Measurements from ENCODE around the gene ATP6V0C.
"Not testable (repeated sequence)": the region's sequence is repeated elsewhere in the genome, so short reads cannot be mapped to it uniquely, and the experiment has no call there.

The ATP6V0C gene

DNA sequence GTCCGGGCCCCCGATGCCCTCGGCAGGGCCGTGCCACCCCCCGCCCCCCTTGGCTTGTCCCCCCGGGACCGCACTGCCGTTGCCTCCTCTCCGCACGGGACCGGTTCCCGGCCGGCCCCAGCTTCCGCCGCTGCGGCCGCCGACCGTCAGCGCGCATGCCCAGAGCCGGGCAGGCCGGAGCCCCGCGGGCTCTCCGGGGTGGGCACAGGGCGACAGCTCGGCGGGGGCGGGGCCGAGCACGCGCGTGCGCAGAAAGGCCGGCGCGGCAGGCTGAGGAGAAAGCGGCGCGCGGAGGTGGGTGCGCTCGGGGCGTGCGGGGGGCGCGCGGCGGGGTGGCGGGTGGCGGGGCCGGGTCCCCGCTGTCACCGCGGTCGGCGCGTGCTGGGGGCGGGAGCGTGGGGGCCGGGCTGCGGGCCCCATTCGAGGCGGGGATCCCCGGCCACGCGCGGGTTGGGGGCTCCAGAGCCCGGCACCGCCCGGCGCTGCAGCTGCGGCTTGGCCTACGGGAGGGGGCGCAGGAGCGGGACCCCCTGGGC, 38.8 kb upstream of the ATP6V0C start, which contains the start of gene TBC1D24:
TSS of gene TBC1D24 (plus strand) at position 251 of the 536 bp plus-strand sequence. CDS start 21,022 bp downstream, outside the sequence.
- peak; percentile 61 to 80 for DNase-seq (ENCODE audit: low read depth in 2 of 2)

GRCh38 chr16:2475413-2476344, 38.1 kb upstream of the ATP6V0C start:
- peak in 1 of 2 experiments; percentile 24 for DNase-seq (ENCODE audit: low read depth in 2 of 2)

GRCh38 chr16:2476345-2476720, 37.4 kb upstream of the ATP6V0C start:
- no peak for DNase-seq (ENCODE audit: low read depth in 2 of 2)

GRCh38 chr16:2476741-2477140, 37.0 kb upstream of the ATP6V0C start:
- no peak for DNase-seq (ENCODE audit: low read depth in 2 of 2)

DNA sequence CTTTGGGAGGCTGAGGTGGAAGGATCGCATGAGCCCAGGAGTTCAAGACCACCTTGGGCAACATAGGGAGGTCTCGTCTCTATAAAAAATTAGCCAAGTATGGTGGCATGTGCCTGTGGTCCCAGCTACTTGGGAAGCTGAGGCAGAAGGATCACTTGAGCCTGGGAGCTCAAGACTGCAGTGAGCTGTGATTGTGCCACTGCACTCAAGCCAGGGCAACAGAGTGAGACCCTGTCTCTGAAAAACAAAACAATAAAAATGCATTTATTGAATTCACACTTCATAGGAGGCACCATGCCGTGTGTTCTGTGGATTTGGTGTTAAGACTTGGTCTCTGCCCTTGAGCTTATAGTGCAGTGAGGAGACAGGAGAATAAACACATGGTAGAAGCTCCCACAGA, 36.4 kb upstream of the ATP6V0C start:
- DNase-seq (ENCODE audit: low read depth in 2 of 2): no peak

DNA sequence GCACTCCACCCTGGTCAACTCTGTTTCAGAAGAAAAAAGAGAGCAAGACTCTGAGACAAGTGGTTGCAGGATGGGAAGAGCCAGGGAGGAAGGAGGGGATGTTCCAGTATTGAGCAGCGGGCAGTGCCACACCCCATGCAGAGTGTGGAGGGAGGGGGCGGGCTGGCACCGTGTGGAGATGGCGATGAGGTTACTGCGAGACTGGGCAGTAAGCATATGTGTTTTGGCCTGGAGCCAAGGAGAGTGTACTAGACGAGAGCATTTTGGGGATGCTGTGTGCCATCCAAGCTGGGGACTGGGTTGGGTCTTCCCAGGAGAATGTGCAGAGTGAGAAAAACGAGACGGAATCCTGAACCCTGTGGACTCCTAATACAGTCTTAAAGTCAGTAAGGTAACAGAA, 35.5 kb upstream of the ATP6V0C start:
- no peak for DNase-seq (ENCODE audit: low read depth in 2 of 2)

- not testable (repeated sequence) for DNase-seq (ENCODE audit: low read depth in 2 of 2)
Observed at GRCh38 chr16:2479996-2480395, 33.8 kb upstream of the ATP6V0C start.

- no peak for DNase-seq (ENCODE audit: low read depth in 2 of 2)
Observed at GRCh38 chr16:2480948-2481347, 32.8 kb upstream of the ATP6V0C start.

GRCh38 chr16:2481676-2482075, 32.1 kb upstream of the ATP6V0C start:
- no peak for DNase-seq (ENCODE audit: low read depth in 2 of 2)

GRCh38 chr16:2482249-2482648, 31.5 kb upstream of the ATP6V0C start:
- no peak for DNase-seq (ENCODE audit: low read depth in 2 of 2)

- DNase-seq (ENCODE audit: low read depth in 2 of 2): no peak
Observed at GRCh38 chr16:2482708-2483534, 30.8 kb upstream of the ATP6V0C start.

GRCh38 chr16:2483939-2484897, 29.5 kb upstream of the ATP6V0C start:
- DNase-seq (ENCODE audit: low read depth in 2 of 2): no peak

DNA sequence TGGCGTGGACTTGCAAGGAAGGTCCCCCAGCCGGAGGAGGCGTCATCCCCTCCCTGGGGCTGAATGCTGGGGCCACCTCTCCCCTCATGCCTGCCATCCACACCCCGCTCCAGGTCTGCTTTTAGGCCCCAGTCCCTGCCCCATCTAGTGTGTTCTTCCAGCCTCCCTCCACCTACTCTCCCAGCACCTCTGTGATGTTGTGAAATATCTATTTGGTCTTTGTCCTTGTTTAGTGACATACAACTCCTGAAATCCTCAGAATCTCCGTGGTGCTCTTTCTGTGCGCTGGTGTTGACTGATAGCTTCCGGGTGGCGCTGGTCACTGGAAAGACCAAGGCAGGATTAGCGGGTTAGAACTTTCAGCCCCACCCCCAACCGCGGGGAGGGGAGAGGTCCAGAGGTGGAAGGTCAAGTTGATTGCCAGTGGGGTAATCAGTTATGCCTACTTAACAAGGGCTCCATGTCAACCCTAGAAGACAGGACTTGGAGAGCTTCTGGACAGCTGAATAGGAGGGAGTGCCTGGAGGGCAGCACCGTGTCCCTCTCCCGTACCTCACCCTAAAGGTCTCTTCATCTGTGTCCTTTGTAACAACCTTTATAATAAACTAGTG, 28.7 kb upstream of the ATP6V0C start:
- DNase-seq (ENCODE audit: low read depth in 2 of 2): no peak

DNA sequence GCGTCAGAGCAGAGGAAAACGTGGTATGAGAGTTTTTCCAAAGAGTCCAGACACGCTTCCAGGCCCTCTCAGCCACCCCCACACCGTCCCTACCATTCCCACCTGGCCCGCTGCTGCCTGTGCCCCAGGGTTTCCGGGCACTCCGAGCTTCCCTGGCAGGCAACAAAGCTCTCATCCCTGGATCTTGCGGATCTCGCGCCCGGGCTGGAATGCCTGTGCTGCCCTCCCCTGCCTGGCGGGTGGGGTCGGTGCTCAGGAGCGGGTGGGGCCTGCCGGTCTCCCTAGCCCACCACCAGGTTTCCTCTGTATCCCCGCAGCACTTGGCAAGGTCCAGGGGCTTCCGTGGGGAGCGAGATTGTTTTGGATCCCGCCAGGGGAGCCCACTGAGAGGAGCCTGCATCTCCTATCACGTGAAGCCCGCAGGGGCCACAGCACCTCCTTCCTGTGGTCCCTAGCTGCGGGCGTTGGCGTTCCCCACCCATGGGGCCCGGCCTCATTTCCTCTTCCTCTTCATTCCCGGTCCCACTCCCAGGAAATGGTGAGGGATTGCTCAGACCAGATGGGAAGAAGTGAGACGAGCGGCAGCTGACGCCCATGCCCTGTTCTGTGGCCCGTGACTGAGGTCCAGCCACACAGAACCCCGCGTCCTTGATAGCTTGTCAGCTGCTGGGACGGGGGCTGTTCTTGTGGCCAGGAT, 27.8 kb upstream of the ATP6V0C start:
- DNase-seq (ENCODE audit: low read depth in 2 of 2): no peak

- peak; percentile 50 to 51 for DNase-seq (ENCODE audit: low read depth in 2 of 2)
Observed at GRCh38 chr16:2486645-2487516, 26.9 kb upstream of the ATP6V0C start.

DNA sequence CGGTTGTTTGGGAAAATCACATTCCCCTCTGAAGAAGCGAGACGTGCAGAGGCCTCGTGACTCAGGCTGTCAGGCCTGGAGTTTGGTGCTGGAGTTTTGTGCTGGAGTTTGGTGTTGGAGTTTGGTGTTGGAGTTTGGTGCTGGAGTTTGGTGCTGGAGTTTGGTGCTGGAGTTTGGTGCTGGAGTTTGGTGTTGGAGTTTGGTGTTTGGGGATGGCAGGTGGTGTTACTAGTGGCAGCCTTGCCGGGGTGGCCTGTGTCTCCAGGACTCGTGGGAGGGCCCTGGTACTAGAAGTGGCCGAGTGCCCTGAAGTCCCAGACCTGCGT, 26.3 kb upstream of the ATP6V0C start:
- no peak for DNase-seq (ENCODE audit: low read depth in 2 of 2)

DNA sequence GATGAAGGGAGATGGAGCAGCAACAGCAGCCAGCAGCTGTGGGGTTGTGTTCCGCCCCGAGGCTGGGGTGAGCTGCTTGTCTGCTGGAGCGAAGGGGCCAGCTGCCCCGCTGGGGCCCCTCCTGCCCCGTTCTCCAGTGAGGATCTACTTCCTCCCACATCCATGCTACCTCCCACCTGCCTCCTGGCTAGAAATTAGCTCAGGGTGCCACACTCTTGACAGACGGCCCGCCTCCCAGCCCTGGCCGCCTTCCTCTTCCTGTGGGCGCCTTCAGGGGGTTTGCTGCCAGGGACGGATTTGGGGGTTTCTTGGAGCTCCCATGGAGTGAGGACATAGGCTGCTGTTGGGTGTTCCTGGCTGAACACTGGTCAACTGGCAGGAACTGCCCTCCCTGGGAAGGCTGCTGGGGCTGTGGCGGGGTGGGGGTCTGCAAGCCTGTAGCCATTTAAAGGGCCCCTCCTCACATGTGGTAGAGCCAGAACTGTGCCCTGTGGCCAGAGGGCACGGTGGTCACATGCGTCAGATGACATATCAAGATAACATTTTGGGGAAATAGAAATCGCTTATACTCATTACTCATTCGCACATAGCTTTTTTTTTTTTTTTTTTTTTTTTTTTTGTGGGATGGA, 25.7 kb upstream of the ATP6V0C start:
- no peak for DNase-seq (ENCODE audit: low read depth in 2 of 2)

DNA sequence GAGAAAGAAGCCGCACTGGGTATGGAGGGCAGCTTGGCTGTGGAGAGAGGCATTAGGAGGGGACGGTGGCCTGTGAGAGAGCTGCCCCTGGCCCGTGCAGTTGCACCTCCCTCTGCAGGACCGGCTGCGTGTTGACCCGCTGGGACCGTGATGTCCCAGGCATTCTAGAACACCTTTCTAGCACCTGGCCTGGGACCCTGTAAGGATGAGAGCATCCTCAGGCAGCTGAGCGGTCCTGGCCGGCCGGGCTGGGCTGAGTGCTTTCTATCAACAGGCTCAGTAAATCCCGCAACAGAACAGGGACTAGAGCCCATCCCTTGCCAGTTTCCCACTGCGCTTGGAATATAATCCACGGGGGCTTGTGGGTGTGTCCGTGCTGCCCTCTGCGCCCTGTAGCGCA, 24.2 kb upstream of the ATP6V0C start:
- DNase-seq (ENCODE audit: low read depth in 2 of 2): no peak

All from stimulated activated CD4-positive, alpha-beta T cell treated with anti-CD3 and anti-CD28 coated beads, Interleukin-12 subunit alpha, Interleukin-12 subunit beta, amount 100 ng/mL, for 24 hours (primary cell).